CD4-positive, alpha-beta T cell (primary cell): ENCODE results near the gene PRR20C. TPM values are rescaled to one million over a fixed set of nuclear protein-coding genes. Genes with fewer than 3 reads are reported as not detected.
"Not testable (repeated sequence)": the region's sequence is repeated elsewhere in the genome, so short reads cannot be mapped to it uniquely, and the experiment has no call there.

Experiments
- ATAC-seq: fragments of 200-7000 bp; cut with Tn5 transposase; one replicate; pipeline ENCODE4 v1.10.0; 2022; ENCODE audit warnings: mild to moderate bottlenecking; ENCODE audit not compliant: poor library complexity
- CTCF ChIA-PET: fragments of 350-600 bp; sonication (Branson Sonifier 250); formaldehyde crosslinking; loops from one replicate; lab custom pipeline; 2021; ENCODE audit warnings: antibody characterized with exemption, inconsistent platforms; lab: Charles Lee
- POLR2A ChIA-PET: fragments of 350-600 bp; sonication (Branson Sonifier 250); formaldehyde crosslinking; loops from one replicate; lab custom pipeline; 2021; ENCODE audit warnings: antibody characterized with exemption, inconsistent platforms; lab: Charles Lee
- DNase-seq, 14 experiments: peaks; one replicate each; pipeline ENCODE4 v3.0.0-alpha.2; 2013 to 2020; ENCODE audit warnings: mixed read lengths in 2 of 14
- H3K27ac ChIP-seq, 2 donors: one replicate each; pipeline versions ENCODE4 v1.5.1 to v1.7.0; 2013; ENCODE audit warnings: low read length in 2 of 2, low read depth in 1 of 2, mild to moderate bottlenecking in 1 of 2
- H3K27me3 ChIP-seq, 2 experiments: 1 replicate in 1 of 2; 2 replicates in 1 of 2; pipeline versions ENCODE4 v1.6.1 to v1.7.0; 2013; ENCODE audit warnings: low read length in 2 of 2, control low read depth in 1 of 2, mild to moderate bottlenecking in 1 of 2, moderate library complexity in 1 of 2; ENCODE audit not compliant: insufficient read depth in 2 of 2, control insufficient read depth in 1 of 2
- H3K36me3 ChIP-seq: one replicate; pipeline ENCODE4 v1.6.1; 2013; ENCODE audit warnings: low read length, control low read depth; ENCODE audit not compliant: insufficient read depth
- H3K4me1 ChIP-seq: one replicate; pipeline ENCODE4 v1.6.1; 2013; ENCODE audit warnings: low read length, control low read depth; ENCODE audit not compliant: insufficient read depth
- H3K4me3 ChIP-seq: one replicate; pipeline ENCODE4 v1.5.1; 2013; ENCODE audit warnings: mild to moderate bottlenecking, low read length, moderate library complexity
- H3K9me3 ChIP-seq, 2 experiments: 1 replicate in 1 of 2; 2 replicates in 1 of 2; pipeline versions ENCODE4 v1.6.1 to v1.7.0; 2013; ENCODE audit warnings: low read length in 2 of 2, mild to moderate bottlenecking in 2 of 2, control low read depth in 1 of 2, moderate library complexity in 1 of 2; ENCODE audit not compliant: control insufficient read depth in 1 of 2, insufficient read depth in 1 of 2
- H3K27ac Mint-ChIP-seq: one replicate; pipeline ENCODE4 v1.8.0; 2020; ENCODE audit warnings: mixed read lengths
- H3K27me3 Mint-ChIP-seq: one replicate; pipeline ENCODE4 v1.8.0; 2021; ENCODE audit warnings: mixed read lengths
- H3K36me3 Mint-ChIP-seq: one replicate; pipeline ENCODE4 v1.8.0; 2021; ENCODE audit warnings: low read depth, mixed read lengths
- H3K4me1 Mint-ChIP-seq: one replicate; pipeline ENCODE4 v1.8.0; 2021; ENCODE audit warnings: low read depth, mixed read lengths
- H3K4me3 Mint-ChIP-seq: one replicate; pipeline ENCODE4 v1.8.0; 2020; ENCODE audit warnings: mild to moderate bottlenecking, mixed read lengths
- H3K9me3 Mint-ChIP-seq: one replicate; pipeline ENCODE4 v1.8.0; 2020; ENCODE audit warnings: mixed read lengths
- CTCF ChIP-seq: fragments of 200-600 bp; IDR thresholded peaks from one replicate; pipeline ENCODE4 v1.8.0; 2022; ENCODE audit warnings: antibody characterized with exemption, mild to moderate bottlenecking
- intact Hi-C, 2 experiments: fragments of 100-400 bp; cut with DNase I in 1 of 2; cut with micrococcal nuclease in 1 of 2; formaldehyde crosslinking; loops; one replicate each; pipeline versions ENCODE4 v1.15.1 to v1.9.0; 2023 to 2025; cut with DNase I, micrococcal nuclease
- total RNA-seq, 174 experiments: library from RNA in 2 of 174; stranded (reverse) in 2 of 174; gene quantifications; one replicate each; pipeline ENCODE4 v1.2.3 and lab custom pipeline; 2021 to 2026

The PRR20C gene
- total RNA-seq, 2 experiments from 2014 or later: not detected

GRCh38 chr13:57136093-57136492 is 17.8 kb upstream of the PRR20C start:
- Histone ChIP-seq H3K4me1 (no peaks in the 10 kb centered on the region), H3K27me3 (no peaks in the 10 kb centered on the region), H3K36me3 (no peaks in the 10 kb centered on the region), H3K27ac (no peak overlapping the region), H3K9me3 (peaks cover 0 to 4% of the 10 kb centered on the region in 2 experiments), H3K4me3 (no peak overlapping the region)
- H3K36me3 Mint-ChIP-seq: no peaks in the 10 kb centered on the region
- no peaks in the 10 kb centered on the region for H3K27me3 Mint-ChIP-seq
- ATAC-seq: no peak
- no peaks in the 10 kb centered on the region for H3K4me1 Mint-ChIP-seq
- intact Hi-C loops: no loop called here
- H3K9me3 Mint-ChIP-seq: peaks cover 3% of the 10 kb centered on the region
- no peak for TF ChIP-seq CTCF
- no peak overlapping the region for H3K4me3 Mint-ChIP-seq
- no peak overlapping the region for H3K27ac Mint-ChIP-seq
- ChIA-PET POLR2A (no interaction called here), CTCF (no interaction called here)
- no peak for DNase-seq

- Histone ChIP-seq H3K36me3 (no peaks in the 10 kb centered on the region), H3K27me3 (no peaks in the 10 kb centered on the region), H3K4me3 (no peak overlapping the region), H3K9me3 (peaks cover 0 to 4% of the 10 kb centered on the region in 2 experiments), H3K4me1 (no peaks in the 10 kb centered on the region), H3K27ac (no peak overlapping the region)
- no peak overlapping the region for H3K4me3 Mint-ChIP-seq
- intact Hi-C loops: no loop called here
- ATAC-seq (no peak), DNase-seq (no peak)
- CTCF ChIA-PET: no interaction called here
- H3K9me3 Mint-ChIP-seq: peaks cover 3% of the 10 kb centered on the region
- H3K27me3 Mint-ChIP-seq: no peaks in the 10 kb centered on the region
- POLR2A ChIA-PET: no interaction called here
- H3K27ac Mint-ChIP-seq: no peak overlapping the region
- TF ChIP-seq CTCF: no peak
- H3K36me3 Mint-ChIP-seq: no peaks in the 10 kb centered on the region
- no peaks in the 10 kb centered on the region for H3K4me1 Mint-ChIP-seq
These were observed 16.3 kb upstream of the PRR20C start for GRCh38 chr13:57137585-57137984.

GRCh38 chr13:57138988-57139387 is 14.9 kb upstream of the PRR20C start:
- Mint-ChIP-seq H3K36me3 (no peaks in the 10 kb centered on the region), H3K9me3 (peaks cover 3% of the 10 kb centered on the region), H3K4me3 (no peak overlapping the region), H3K4me1 (no peaks in the 10 kb centered on the region), H3K27ac (no peak overlapping the region), H3K27me3 (no peaks in the 10 kb centered on the region)
- no peak for TF ChIP-seq CTCF
- no peak for DNase-seq
- intact Hi-C loops: no loop called here
- ATAC-seq: no peak
- no peak overlapping the region for H3K4me3 ChIP-seq
- POLR2A ChIA-PET: no interaction called here
- no peak overlapping the region for H3K27ac ChIP-seq
- CTCF ChIA-PET: no interaction called here
- H3K9me3 ChIP-seq: peaks cover 0 to 3% of the 10 kb centered on the region in 2 experiments
- H3K4me1 ChIP-seq: no peaks in the 10 kb centered on the region
- H3K27me3 ChIP-seq: no peaks in the 10 kb centered on the region
- no peaks in the 10 kb centered on the region for H3K36me3 ChIP-seq

- DNase-seq, POLR2A ChIA-PET, H3K4me3 ChIP-seq, intact Hi-C loops, H3K36me3 ChIP-seq, H3K4me1 Mint-ChIP-seq, CTCF ChIA-PET, H3K27me3 Mint-ChIP-seq, ATAC-seq, H3K27ac ChIP-seq, H3K9me3 Mint-ChIP-seq, H3K27ac Mint-ChIP-seq, H3K4me3 Mint-ChIP-seq, H3K9me3 ChIP-seq, H3K27me3 ChIP-seq, H3K4me1 ChIP-seq, H3K36me3 Mint-ChIP-seq: not testable (repeated sequence)
These were observed 14.1 kb upstream of the PRR20C start for GRCh38 chr13:57139781-57140180.

GRCh38 chr13:57140235-57140968 is 13.5 kb upstream of the PRR20C start, which contains the start of gene PRR20A:
Gene PRR20A, plus strand, starts transcription at chr13:57140918. Its CDS starts 387 bp downstream, at chr13:57141305.
- ATAC-seq, H3K9me3 ChIP-seq, CTCF ChIA-PET, H3K4me3 ChIP-seq, H3K4me3 Mint-ChIP-seq, H3K4me1 Mint-ChIP-seq, H3K27me3 Mint-ChIP-seq, H3K9me3 Mint-ChIP-seq, H3K27me3 ChIP-seq, H3K4me1 ChIP-seq, intact Hi-C loops, H3K27ac Mint-ChIP-seq, H3K36me3 Mint-ChIP-seq, H3K27ac ChIP-seq, DNase-seq, POLR2A ChIA-PET, H3K36me3 ChIP-seq: not testable (repeated sequence)
